OCI-LY1 (cell line): ENCODE data around the gene C19orf25.

Experiments used
- EZH2 ChIP-seq: fragments of 200-600 bp; sonication (generic), shearing (Covaris generic); IDR thresholded peaks from 2 replicates; pipeline ENCODE4 v1.8.0; 2017; ENCODE audit warnings: borderline replicate concordance, mixed run types, mild to moderate bottlenecking, antibody characterized with exemption, low read length, moderate library complexity, mixed read lengths
- TF ChIP-seq, protein P1 (sequence below): fragments of 200-600 bp; sonication (generic), shearing (Covaris generic); IDR thresholded peaks from 2 replicates; pipeline ENCODE4 v1.5.1; 2017; ENCODE audit warnings: mild to moderate bottlenecking, antibody characterized with exemption, low read length, moderate library complexity, mixed read lengths

DNA sequence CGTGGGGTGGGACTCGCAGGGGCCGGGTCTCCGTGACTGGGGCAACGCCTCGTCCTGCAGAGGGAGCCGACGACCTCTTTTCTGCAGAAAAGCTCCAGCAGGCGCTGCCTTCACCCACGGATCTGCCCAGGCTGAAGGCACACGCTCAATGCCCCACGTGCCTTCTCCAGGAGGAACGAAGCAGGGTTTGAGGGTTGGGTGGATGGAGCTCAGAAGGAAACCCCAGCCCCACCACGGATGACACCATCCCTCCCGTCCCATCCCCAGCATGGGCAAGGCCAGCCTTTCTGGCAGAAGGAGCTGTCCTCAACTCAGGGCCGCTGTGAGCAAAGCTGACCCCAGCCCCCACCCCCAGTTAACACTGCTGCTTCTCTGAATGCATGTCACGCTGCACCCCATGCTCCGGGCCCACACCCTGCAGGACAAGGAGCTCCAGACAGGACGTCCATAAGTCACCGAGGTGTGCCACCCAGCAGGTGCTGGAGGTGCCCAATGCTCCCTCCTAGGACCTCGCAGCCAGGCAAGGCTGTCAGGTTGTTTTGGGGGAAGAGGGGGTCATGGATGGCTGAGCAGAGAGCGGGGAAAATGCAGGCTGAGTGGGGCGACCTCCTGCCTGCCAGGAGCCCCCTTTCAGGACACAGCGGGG, 7.4 kb downstream of the C19orf25 start:
- TF ChIP-seq, protein P1, sequence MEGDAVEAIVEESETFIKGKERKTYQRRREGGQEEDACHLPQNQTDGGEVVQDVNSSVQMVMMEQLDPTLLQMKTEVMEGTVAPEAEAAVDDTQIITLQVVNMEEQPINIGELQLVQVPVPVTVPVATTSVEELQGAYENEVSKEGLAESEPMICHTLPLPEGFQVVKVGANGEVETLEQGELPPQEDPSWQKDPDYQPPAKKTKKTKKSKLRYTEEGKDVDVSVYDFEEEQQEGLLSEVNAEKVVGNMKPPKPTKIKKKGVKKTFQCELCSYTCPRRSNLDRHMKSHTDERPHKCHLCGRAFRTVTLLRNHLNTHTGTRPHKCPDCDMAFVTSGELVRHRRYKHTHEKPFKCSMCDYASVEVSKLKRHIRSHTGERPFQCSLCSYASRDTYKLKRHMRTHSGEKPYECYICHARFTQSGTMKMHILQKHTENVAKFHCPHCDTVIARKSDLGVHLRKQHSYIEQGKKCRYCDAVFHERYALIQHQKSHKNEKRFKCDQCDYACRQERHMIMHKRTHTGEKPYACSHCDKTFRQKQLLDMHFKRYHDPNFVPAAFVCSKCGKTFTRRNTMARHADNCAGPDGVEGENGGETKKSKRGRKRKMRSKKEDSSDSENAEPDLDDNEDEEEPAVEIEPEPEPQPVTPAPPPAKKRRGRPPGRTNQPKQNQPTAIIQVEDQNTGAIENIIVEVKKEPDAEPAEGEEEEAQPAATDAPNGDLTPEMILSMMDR: no peak; the same call in 1 of the 2 replicates
- TF ChIP-seq EZH2: no peak
